ENCODE results near the gene SLCO2A1. TPM values are rescaled to one million over a fixed set of nuclear protein-coding genes. Genes with fewer than 3 reads are reported as not detected.

SLCO2A1 gene
- total RNA-seq, 1 donor from 2014 or later = 2.2 TPM

GRCh38 chr3:134002306-134002705 is 27.4 kb downstream of the SLCO2A1 start:
- DNase-seq (ENCODE audit: extremely low read depth, low read depth, low spot score) = no peak

- DNase-seq (ENCODE audit: extremely low read depth, low read depth, low spot score) = no peak
Measured at GRCh38 chr3:134001251-134001650, 28.5 kb downstream of the SLCO2A1 start.

GRCh38 chr3:133999891-134000685 is 29.6 kb downstream of the SLCO2A1 start:
- DNase-seq (ENCODE audit: extremely low read depth, low read depth, low spot score) = no peak

GRCh38 chr3:133998691-133999241 is 31.0 kb downstream of the SLCO2A1 start:
- no peak for DNase-seq (ENCODE audit: extremely low read depth, low read depth, low spot score)

GRCh38 chr3:133997871-133998635 is 31.7 kb downstream of the SLCO2A1 start:
- no peak for DNase-seq (ENCODE audit: extremely low read depth, low read depth, low spot score)

- no peak for DNase-seq (ENCODE audit: extremely low read depth, low read depth, low spot score)
Measured at GRCh38 chr3:133996996-133997395, 32.7 kb downstream of the SLCO2A1 start.

GRCh38 chr3:133996251-133996661 is 33.5 kb downstream of the SLCO2A1 start:
- no peak for DNase-seq (ENCODE audit: extremely low read depth, low read depth, low spot score)

- DNase-seq (ENCODE audit: extremely low read depth, low read depth, low spot score) = no peak
Measured at GRCh38 chr3:133995264-133995663, 34.5 kb downstream of the SLCO2A1 start.

- DNase-seq (ENCODE audit: extremely low read depth, low read depth, low spot score) = no peak
Measured at GRCh38 chr3:133994166-133994890, 35.4 kb downstream of the SLCO2A1 start.

- no peak for DNase-seq (ENCODE audit: extremely low read depth, low read depth, low spot score)
Measured at GRCh38 chr3:133992951-133993620, 36.6 kb downstream of the SLCO2A1 start.

- DNase-seq (ENCODE audit: extremely low read depth, low read depth, low spot score) = no peak
Measured at GRCh38 chr3:133992381-133992780, 37.3 kb downstream of the SLCO2A1 start.

- DNase-seq (ENCODE audit: extremely low read depth, low read depth, low spot score) = no peak
Measured at GRCh38 chr3:133991637-133992036, 38.1 kb downstream of the SLCO2A1 start.

- DNase-seq (ENCODE audit: extremely low read depth, low read depth, low spot score) = no peak
Measured at GRCh38 chr3:133991209-133991608, 38.5 kb downstream of the SLCO2A1 start.

- no peak for DNase-seq (ENCODE audit: extremely low read depth, low read depth, low spot score)
Measured at GRCh38 chr3:133989936-133990702, 39.6 kb downstream of the SLCO2A1 start.

- no peak for DNase-seq (ENCODE audit: extremely low read depth, low read depth, low spot score)
Measured at GRCh38 chr3:133988631-133989161, 41.0 kb downstream of the SLCO2A1 start.

GRCh38 chr3:133987948-133988484 is 41.7 kb downstream of the SLCO2A1 start:
- DNase-seq (ENCODE audit: extremely low read depth, low read depth, low spot score) = no peak

GRCh38 chr3:133987136-133987535 is 42.6 kb downstream of the SLCO2A1 start:
- DNase-seq (ENCODE audit: extremely low read depth, low read depth, low spot score) = no peak

GRCh38 chr3:133986311-133986710 is 43.4 kb downstream of the SLCO2A1 start:
- DNase-seq (ENCODE audit: extremely low read depth, low read depth, low spot score) = no peak

GRCh38 chr3:133984975-133985374 is 44.8 kb downstream of the SLCO2A1 start:
- no peak for DNase-seq (ENCODE audit: extremely low read depth, low read depth, low spot score)
